Measurements from ENCODE around the gene ACP4.
"Not testable (repeated sequence)": the region's sequence is repeated elsewhere in the genome, so short reads cannot be mapped to it uniquely, and the experiment has no call there.

The ACP4 gene

DNA sequence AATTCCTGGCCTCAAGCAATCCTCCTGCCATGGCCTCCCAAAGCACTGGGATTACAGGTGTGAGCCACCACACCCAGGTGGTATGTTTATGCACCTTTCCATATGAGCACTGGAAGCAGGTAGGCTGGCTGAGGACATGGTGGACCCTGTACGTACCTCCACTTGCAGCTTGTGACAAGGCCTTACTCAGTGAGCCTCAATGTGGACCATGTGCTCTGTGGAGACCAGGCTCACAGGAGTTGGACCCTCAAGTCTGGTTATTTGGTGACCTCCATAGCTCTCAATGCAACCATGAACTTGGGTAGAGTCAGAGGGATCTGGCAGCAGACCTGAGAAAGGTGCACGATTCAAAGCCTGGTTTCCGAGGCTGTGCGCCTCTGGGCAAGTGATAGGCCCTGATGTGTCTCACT is 5.5 kb downstream of the ACP4 start:
- DNase-seq: peak in 1 of 10 donors; percentile 6
- intact Hi-C loops (cut with DNase I): no loop called here

DNA sequence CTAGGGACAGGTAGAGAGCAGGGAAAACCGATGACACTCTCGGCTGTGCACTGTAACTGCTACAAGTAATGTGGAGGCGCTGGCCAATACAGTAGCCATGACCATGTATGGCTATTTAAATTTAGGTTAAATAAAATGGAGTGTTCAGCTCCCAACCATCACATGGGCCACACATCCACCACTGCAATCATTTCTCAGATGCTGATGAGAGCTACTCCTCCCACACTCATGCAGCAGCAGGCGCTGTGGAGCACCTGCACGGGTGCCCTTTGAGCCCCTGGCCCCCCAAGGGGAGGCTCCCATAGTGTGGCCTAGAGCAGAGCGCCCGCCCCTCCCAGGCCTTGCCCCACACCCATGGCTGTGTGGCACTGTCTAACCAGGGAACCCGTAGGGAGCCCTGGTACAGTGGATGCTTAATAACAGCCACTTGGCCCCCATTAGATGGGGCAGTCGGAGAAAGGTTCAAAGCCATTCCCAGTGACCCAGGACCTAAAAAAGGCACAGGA is 6.0 kb downstream of the ACP4 start:
- intact Hi-C loops (cut with DNase I): no loop called here
- peak in 1 of 10 donors; percentile 4 for DNase-seq

DNA sequence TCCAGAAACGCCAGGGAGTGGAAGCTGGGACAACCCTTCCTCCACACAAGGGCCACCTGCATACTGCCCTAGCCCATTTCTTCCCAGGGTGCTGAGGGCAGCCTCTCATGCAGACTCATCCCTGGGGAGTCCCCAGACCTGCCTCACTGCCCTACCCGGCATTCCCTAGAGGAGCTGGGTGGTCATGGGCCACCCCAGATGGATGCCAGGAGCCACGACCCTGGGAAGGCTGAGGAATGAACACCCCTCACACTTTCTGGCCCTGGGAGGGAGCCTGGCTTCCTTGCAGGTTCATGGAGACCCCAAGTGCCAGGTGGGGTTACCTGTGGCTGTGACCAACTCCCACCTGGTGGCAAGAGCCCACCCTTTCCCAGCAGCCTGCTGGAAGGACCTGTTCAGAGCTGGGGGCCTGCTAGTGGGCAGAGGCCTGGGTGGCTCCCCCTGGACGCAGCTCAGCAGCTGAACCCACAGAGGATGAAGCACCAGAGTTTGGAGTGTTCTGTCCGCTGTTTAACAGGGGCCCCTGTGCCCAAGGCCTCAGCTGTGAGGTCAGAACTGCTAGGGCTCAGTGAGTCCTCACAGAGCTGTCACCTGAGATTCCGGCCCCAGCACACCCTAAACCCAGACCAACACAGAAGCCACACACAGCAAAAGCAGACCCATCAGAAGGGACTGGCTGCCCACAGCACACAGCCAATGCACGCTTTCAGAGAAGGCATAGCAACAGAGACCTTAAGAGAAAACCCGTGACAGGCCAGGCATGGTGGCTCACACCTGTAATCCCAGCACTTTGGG is 6.6 kb downstream of the ACP4 start:
- intact Hi-C loops (cut with DNase I): no loop called here

DNA sequence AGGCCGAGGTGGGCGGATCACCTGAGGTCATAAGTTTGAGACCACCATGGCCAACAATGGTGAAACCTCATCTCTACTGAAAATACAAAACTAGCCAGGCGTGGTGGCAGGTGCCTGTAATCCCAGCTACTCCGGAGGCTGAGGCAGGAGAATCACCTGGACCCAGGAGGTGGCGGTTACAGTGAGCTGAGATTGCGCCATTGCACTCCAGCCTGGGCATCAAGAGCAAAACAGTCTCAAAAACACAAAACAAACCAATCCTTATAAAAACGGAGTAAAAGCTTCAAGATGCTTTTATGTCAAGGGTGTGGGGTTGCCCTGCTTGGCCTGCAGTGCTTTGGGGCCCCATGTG is 7.2 kb downstream of the ACP4 start:
- no peak for DNase-seq
- intact Hi-C loops (cut with DNase I): no loop called here

More for the DNA sequence above, 6.6 kb downstream of the ACP4 start:
- DNase-seq: peak in 1 of 10 donors; percentile 2

DNA sequence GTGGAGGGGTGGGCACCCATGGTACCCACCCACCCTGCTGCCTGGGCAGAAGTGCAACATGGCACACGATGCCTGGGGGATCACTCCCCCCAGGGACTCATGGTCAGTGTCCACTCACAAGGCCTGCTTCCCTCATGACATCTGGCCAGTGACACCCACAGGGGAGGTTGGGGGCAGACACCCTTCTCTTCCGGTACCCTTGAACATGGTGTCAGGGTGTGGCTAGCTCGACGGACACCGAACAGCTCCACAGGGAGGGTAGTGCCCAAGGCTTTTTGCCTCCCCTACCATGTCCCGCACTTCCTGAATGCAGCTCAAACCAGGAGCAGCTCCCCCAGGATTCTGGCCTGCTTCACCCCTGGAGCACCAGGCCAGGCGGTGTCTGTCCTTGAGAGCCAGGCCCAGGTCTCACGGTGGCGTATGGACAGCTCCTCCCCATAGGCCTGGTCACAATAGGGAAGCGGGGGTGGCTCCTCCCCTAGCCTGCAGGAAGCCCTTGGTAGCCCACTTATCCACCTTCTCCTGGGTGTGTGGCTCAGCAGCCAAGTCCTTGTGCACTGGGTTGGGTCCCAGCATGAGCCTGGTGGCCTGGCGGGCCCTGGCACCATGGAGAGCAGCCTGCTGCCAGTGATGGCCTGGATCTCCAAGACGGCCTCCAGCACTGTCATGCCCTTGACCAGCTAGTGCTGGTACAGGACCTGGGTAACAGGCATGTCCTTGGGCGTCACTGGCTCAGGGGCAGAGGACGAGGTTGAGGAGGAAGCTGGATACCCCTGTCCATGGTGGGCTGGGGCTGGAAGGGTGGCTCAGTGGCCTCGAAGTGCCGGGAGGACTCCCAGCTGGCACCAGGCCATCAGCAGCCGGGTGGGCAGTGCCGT is 7.8 kb downstream of the ACP4 start:
- peak in 1 of 10 donors; percentile 71 for DNase-seq
- intact Hi-C loops (cut with DNase I): no loop called here

DNA sequence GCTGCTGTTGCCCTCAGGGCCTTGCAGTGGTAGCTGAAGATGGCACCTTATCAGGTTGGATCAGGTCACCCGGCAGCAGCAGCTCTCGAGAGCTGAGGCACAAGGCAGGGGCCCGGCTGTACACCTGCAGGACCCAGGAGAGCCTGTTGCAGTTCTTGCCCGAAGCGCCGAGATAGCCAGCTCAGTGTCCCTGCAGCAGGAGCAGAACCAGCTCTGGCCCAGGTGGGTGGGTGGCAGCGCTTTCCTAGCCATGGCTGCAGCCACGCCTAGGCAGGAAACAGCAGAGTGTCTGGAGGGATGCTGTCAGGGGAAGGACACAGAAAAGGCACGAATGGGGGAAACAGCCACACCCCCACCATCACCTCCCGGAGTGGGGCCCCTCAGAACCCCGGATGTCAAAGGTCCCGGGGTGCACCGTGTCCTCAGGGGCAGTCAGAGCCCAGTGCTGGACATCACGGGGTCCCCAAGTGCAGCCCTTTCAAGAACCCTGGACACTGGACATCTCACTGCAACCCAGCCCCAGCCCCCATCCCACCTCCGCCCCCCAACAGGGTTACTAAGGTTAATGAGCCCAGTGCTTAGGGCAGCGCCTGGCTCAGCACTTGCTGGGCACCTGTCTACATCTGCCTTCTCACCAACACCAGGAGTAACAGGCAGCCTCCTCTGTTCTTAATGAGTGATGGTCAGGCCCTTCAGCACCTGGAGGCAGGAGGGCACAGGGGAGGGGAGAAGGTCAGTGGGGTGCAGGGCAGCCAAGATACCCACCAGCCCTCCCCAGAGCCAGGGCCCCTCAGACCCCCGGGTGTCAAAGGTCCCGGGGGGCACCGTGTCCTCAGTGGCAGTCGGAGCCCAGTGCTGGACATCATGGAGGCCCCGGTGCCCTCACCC is 8.7 kb downstream of the ACP4 start:
- intact Hi-C loops (cut with DNase I): no loop called here
- DNase-seq: peak in 1 of 10 donors; percentile 46

DNA sequence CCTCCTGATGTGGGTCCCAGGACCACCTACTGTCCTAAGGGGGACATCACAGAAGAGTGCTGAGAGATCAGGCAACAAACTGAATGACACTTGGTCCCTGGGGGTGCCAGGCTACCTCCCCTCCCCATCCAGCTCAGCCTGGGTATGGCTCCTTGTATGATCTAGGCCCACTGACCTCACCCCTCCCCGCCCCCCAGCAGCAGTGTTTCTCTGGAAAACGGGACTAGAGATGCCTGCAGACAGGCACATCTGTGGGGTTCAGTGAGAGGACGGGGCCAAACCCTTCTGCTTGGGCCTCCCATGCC is 9.3 kb downstream of the ACP4 start:
- intact Hi-C loops (cut with DNase I): no loop called here

DNA sequence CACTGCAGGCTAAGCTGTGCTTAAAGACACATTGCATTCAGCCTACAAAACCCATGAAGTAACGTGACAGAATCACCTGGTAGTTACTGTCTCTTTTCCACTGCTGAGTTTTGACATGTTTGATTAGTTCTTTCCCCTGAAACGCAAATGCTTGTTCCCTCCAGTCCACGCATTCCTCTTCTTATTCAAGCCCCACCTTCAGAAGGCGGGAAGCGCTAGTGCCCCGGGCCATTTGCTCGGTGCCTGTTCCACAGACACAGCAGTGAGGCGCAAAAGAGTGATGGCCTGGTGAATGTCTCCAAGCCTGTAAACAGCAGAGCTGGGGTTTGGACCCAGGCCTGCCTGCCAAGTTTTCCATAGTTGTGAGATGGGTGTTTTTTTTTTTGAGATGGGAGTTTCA is 10.9 kb downstream of the ACP4 start:
- no peak for DNase-seq
- intact Hi-C loops (cut with DNase I): loop anchor here (5.0 kb wide), 1 partner anchor 306 kb away; the partner anchor contains the start of gene CTU1

More for the DNA sequence above, 9.3 kb downstream of the ACP4 start:
- peak in 1 of 10 donors; percentile 0 for DNase-seq

DNA sequence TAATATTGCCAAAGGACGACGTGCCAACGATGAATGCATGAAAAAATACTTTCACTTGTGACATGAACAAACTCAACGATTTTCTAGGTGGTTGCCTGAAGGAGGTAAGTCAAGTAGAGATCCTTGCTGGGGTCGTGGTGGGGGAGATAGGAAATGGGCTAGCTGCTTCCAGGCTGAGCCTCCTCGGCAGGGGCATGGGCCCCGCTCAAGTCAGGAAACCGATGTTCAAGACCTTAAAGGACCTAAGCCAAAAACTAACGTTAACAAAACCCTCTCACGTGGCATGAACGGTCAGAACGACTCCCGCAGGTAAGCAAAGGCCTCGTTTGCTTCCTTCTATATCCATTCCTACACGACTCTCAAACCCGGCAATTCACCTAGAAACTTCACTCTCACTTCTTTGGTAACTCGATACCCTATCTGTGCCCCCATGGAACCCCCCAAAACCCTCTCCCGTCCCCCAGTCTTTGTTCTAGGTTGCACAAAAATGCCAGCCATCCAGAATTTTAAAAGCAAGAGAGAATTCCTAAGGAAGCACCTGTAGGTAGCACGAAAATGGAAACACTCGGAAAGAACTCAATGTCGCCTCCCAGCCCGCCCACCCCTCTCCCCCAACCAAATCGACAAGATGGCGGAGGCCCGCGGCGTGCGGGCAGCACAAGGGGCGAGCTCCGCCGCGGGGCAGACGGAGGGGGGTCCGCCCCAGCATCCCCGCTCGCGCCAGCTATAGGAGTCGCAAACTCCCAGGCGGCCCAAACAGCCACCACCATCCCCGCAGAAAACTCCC is 13.6 kb downstream of the ACP4 start:
- DNase-seq: peak in 1 of 10 donors; percentile 5
- intact Hi-C loops (cut with DNase I): loop anchor here (5.0 kb wide), 1 partner anchor 303 kb away; the partner anchor contains the start of gene CTU1

DNA sequence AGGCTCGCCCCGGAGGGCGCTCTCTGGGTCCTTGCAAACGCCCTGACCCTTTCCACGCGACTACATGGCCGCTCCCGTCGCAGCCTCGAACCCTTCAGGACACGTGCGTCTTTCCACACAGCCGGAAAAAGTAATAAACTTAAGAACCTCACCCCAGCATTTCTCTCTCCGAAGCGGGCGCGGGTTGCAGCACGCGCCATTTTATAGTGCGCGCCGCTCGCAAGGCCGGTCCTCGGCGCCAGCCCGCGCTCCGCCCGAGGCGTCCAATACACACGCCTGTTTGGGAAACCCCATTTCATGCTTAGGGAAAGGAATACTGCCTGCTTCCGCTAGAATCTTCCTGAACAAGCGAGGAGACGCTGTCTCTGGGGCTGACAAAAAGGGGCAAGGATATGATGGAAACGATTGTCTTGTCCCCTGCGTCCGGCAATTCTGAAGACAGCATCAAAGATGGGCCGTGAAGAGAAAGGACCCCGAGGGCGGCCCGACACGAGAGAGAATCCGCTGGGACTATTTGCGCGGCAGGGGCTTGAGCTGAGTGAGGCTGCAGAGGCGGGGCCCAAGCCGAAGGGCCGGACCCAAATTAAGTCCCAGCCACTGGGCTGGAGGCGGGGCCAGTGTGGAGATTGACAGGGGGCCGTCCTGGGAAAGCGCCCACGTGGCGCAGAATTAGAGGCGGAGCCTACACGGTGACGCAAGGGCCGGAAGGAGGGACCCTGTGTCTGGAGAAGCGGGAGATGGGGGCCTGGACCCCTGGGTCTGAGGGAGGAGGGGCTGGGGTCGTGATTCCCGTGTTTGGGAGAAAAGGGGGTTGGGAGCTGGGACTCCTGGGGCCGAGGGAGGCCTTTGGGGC is 14.4 kb downstream of the ACP4 start:
- DNase-seq: peak; percentile 96 to 100 (median 99)
- intact Hi-C loops (cut with DNase I): loop anchor here (5.0 kb wide), 1 partner anchor 303 kb away; the partner anchor contains the start of gene CTU1

DNA sequence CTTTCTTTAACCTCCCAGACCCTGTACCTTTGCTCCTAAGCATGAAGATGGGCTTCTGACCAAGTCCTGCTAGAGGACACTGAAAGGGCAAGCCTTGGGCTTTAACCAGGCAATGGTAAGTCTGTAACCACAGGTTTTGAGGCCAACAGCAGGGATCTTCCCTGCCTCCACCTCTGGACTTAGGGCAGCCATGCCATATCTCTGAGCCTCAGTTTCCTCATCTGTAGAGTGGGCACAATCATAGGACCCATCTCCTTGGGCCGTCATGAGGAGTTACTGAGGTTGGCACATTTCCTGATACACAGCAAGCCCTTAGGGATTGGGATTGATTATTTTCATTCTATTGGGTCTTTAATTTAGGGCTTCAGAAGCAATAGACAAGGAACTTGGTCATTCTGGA is 18.6 kb downstream of the ACP4 start:
- intact Hi-C loops (cut with DNase I): no loop called here

DNA sequence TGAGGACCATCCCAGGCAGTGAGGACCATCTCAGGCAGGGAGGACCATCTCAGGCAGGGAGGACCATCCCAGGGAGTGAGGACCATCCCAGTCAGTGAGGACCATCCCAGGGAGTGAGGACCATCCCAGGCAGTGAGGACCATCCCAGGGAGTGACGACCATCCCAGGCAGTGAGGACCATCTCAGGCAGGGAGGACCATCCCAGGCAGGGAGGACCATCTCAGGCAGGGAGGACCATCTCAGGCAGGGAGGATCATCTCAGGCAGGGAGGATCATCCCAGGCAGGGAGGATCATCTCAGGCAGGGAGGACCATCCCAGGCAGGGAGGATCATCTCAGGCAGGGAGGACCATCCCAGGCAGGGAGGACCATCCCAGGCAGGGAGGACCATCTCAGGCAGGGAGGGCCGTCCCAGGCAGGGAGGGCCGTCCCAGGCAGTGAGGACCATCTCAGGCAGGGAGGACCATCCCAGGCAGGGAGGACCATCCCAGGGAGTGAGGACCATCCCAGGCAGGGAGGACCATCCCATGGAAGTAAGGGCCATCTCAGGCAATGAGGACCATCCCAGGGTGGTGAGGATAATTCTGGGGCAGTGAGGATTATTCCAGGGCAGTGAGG is 21.5 kb downstream of the ACP4 start:
- peak in 1 of 10 donors; percentile 25 for DNase-seq
- intact Hi-C loops (cut with DNase I): not testable (repeated sequence)

More for the DNA sequence above, 18.6 kb downstream of the ACP4 start:
- no peak for DNase-seq

DNA sequence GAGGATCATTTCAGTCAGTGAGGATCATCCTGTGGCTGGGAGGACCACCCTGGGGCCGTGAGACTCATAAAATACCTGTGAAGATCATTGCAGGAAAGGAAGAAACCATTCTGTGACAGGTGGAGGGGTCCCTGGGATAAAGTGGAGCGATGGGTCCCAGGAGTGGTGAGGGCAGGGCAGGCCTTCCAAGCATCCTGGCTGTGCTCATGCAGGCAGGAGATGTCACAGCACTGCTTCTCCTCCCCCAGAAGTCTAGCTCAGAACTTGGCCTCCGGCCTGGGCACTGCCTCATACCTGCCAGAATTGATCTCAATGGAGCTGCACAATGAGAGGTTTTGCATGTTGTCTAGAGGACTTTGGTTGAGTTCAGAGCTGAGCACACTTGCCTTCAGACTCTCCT is 22.3 kb downstream of the ACP4 start:
- intact Hi-C loops (cut with DNase I): no loop called here
- peak in 1 of 10 donors; percentile 18 for DNase-seq

DNA sequence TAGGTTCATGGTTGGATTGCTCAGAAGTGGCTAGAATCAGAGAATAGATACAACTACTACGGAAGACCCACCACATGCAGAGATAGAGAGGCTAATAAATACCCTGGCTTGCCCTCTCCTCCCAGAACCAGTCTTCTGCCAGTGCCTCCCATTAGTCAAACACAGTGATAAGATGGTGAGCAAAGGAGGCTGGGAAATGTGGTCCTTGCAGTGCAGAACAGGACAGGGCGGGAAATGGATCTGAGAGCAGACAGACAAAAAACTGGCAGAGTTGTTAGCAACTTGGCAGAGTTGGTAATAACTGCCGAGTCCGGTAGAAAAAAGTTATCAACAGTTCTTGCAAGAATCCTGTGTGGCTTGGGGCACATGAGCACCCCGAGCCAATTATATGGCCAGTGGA is 24.7 kb downstream of the ACP4 start:
- peak in 1 of 10 donors; percentile 11 for DNase-seq
- intact Hi-C loops (cut with DNase I): no loop called here

DNA sequence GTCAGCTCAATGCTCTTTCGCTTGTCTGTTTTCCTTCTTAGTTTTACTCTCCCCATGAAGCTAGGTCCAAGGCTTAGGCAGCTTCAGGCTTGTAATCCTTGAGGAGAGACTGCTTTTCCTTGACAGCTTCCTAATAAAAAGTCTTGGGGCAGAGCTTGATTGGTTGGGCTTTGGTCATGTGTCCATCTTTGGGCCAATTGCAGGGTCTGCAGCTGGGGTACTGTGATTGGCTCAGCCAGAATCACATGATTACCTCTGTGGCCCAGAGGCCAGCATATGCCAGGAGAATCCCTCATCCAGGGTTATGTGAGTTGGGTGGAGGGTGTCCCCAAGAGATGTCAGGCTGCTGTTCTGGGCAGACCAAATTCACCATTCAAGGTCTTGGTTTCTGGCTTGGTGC is 25.2 kb downstream of the ACP4 start:
- intact Hi-C loops (cut with DNase I): no loop called here
- DNase-seq: peak in 1 of 10 donors; percentile 3

DNA sequence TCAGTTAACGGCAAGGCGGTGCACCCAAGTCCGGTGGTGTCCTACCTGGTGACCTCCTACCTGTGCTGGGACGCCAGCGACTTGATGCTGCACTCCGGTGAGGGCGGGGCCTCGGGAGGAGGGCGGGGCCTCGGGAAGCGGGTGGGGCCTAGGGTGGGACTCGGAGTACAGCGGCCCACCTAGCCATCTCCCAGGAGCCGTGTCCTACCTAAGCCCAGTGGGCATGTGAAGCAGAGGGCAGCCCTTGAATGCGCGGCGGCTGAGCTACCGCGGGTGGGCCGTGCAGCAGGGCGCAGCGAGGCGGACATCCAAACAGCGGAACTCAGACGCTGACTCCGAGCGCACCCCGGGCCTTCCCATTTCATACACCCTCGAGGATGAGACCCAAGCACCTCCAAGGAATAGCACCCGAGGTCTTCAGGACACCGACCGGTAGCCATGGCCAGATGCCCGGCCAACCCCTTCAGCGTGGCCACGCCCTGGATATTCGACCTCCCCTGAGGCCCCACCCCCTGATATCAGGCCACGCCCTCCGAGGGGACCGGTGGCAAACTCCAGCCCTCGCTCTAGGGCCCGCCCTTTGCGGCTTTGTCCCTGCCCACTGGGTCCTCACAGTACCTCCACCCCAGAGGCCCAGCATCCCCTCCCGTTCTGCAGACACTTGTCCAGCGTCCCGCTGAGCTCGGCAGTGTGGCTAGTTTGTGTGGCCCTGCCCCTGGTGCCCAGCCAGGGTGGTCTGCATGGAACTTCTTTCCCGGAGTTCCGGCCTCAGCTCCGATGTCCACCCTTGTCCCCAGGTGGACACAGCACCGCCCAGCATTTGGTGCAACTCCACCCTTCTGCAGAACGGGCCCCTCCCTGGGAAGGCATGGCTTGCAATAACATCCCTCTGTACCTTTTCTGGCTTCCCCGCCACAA is 28.0 kb downstream of the ACP4 start:
- DNase-seq: peak in 2 of 10 donors; percentile 56 to 70
- intact Hi-C loops (cut with DNase I): no loop called here

All from posterior cingulate gyrus (tissue), 11 donors.